ENCODE measurements around the gene RBP7. TPM values are rescaled to one million over a fixed set of nuclear protein-coding genes. Genes with fewer than 3 reads are reported as not detected.

Gene RBP7
- total and polyA plus RNA-seq, 5 donors: 22.4 to 89.8 (median 25.3) TPM

Small RNA genes within 50 kb of the gene (microRNA-seq; reads per million reads assigned to microRNA genes)
- gene MIR5697: 1.1 to 1.7 reads per million in 2 donors

Other genes starting within 250 kb of the RBP7 start
- 10 to 100 TPM; 67.1 to 72.1 (median 70.0) TPM for gene CLSTN1, start 173.3 kb upstream of the RBP7 start, total RNA-seq
- 51.4 TPM for gene CLSTN1, start 173.3 kb upstream of the RBP7 start, polyA plus RNA-seq
- 10 to 100 TPM; 39.0 to 71.8 (median 53.2) TPM for gene CTNNBIP1, start 87.0 kb upstream of the RBP7 start, total RNA-seq
- 31.9 TPM for gene CTNNBIP1, start 87.0 kb upstream of the RBP7 start, polyA plus RNA-seq
- 10 to 100 TPM; 30.5 to 36.9 (median 33.8) TPM for gene LZIC, start 53.8 kb upstream of the RBP7 start, total RNA-seq
- 22.6 TPM for gene LZIC, start 53.8 kb upstream of the RBP7 start, polyA plus RNA-seq
- 10 to 100 TPM; 15.5 to 19.1 (median 18.1) TPM for gene NMNAT1, start 53.8 kb upstream of the RBP7 start, total RNA-seq
- gene NMNAT1, start 53.8 kb upstream of the RBP7 start, polyA plus RNA-seq: 13.1 TPM
- 10 to 100 TPM; 53.8 to 90.5 (median 65.3) TPM for gene UBE4B, start 35.7 kb downstream of the RBP7 start, total RNA-seq
- gene UBE4B, start 35.7 kb downstream of the RBP7 start, polyA plus RNA-seq: 24.1 TPM
- 10 to 100 TPM; 62.1 to 67.9 (median 63.6) TPM for gene KIF1B, start 213.3 kb downstream of the RBP7 start, total RNA-seq
- 23.8 TPM for gene KIF1B, start 213.3 kb downstream of the RBP7 start, polyA plus RNA-seq